SU-DHL-6 (cell line): Measurements from ENCODE around the gene UGT1A6.
"Not testable (repeated sequence)": the region's sequence is repeated elsewhere in the genome, so short reads cannot be mapped to it uniquely, and the experiment has no call there.

Source experiments
- H2AFZ ChIP-seq: fragments of 200-600 bp; sonication (generic); 2 replicates; pipeline ENCODE4 v1.6.1; 2014; ENCODE audit warnings: low read depth, mild to moderate bottlenecking, moderate library complexity, mixed read lengths, antibody characterized with exemption, low read length; ENCODE audit not compliant: severe bottlenecking
- H3F3A ChIP-seq: fragments of 200-600 bp; shearing (Covaris generic); 2 replicates; pipeline ENCODE4 v1.6.0; 2016; ENCODE audit warnings: antibody characterized with exemption, mild to moderate bottlenecking; ENCODE audit not compliant: insufficient read depth
- H3K27ac ChIP-seq: fragments of 200-600 bp; sonication (generic); 2 replicates; pipeline ENCODE4 v1.5.1; 2016; ENCODE audit warnings: low read depth, mild to moderate bottlenecking, low read length, moderate library complexity, mixed read lengths
- H3K27me3 ChIP-seq: fragments of 200-600 bp; sonication (generic), shearing (Covaris generic); 2 replicates; pipeline ENCODE4 v1.6.0; 2014; ENCODE audit warnings: mild to moderate bottlenecking, low read length
- H3K36me3 ChIP-seq: fragments of 200-600 bp; sonication (generic); 2 replicates; pipeline ENCODE4 v1.6.1; 2014; ENCODE audit warnings: mild to moderate bottlenecking, low read length, mixed read lengths
- H3K4me2 ChIP-seq: fragments of 300-600, 200-600 bp; shearing (Covaris generic), sonication (generic); 2 replicates; pipeline ENCODE4 v1.6.0; 2014; ENCODE audit warnings: low read length, low read depth, mild to moderate bottlenecking; ENCODE audit not compliant: poor library complexity, severe bottlenecking
- H3K4me3 ChIP-seq: fragments of 200-600 bp; sonication (generic); 2 replicates; pipeline ENCODE4 v1.5.1; 2014; ENCODE audit warnings: antibody characterized with exemption, low read length, mild to moderate bottlenecking, mixed read lengths; ENCODE audit not compliant: insufficient read depth, poor library complexity, severe bottlenecking
- H3K79me2 ChIP-seq: fragments of 200-600 bp; sonication (generic); 2 replicates; pipeline ENCODE4 v1.6.1; 2014; ENCODE audit warnings: mild to moderate bottlenecking, low read length, moderate library complexity; ENCODE audit not compliant: insufficient read depth
- H3K9ac ChIP-seq: fragments of 200-600 bp; sonication (generic); 2 replicates; pipeline ENCODE4 v1.7.0; 2014; ENCODE audit warnings: mild to moderate bottlenecking, low read length
- H3K9me2 ChIP-seq: fragments of 200-600 bp; sonication (generic); replicated peaks from 2 replicates; pipeline ENCODE4 v1.6.1; 2014; ENCODE audit warnings: low read length; ENCODE audit not compliant: insufficient read depth
- H3K9me3 ChIP-seq: fragments of 200-600 bp; sonication (generic); 2 replicates; pipeline ENCODE4 v1.6.1; 2014; ENCODE audit warnings: low read length, mixed read lengths; ENCODE audit not compliant: insufficient read depth
- H4K20me1 ChIP-seq: fragments of 200-600 bp; sonication (generic); 2 replicates; pipeline ENCODE4 v1.6.1; 2014; ENCODE audit warnings: low read depth, mild to moderate bottlenecking, antibody characterized with exemption, low read length, moderate library complexity, mixed read lengths
- CTCF ChIP-seq: fragments of 200-600 bp; sonication (generic); IDR thresholded peaks from one replicate; pipeline ENCODE4 v1.5.1; 2017; ENCODE audit warnings: antibody characterized with exemption, mild to moderate bottlenecking, low read length, moderate library complexity; ENCODE audit not compliant: insufficient read depth, poor library complexity, severe bottlenecking
- EZH2phosphoT487 ChIP-seq: fragments of 200-600 bp; sonication (generic), shearing (Covaris generic); conservative IDR thresholded peaks from 2 replicates; pipeline ENCODE4 v1.6.1; 2018; ENCODE audit warnings: mild to moderate bottlenecking, antibody characterized with exemption, low read length, moderate library complexity, mixed read lengths

Gene UGT1A6

DNA sequence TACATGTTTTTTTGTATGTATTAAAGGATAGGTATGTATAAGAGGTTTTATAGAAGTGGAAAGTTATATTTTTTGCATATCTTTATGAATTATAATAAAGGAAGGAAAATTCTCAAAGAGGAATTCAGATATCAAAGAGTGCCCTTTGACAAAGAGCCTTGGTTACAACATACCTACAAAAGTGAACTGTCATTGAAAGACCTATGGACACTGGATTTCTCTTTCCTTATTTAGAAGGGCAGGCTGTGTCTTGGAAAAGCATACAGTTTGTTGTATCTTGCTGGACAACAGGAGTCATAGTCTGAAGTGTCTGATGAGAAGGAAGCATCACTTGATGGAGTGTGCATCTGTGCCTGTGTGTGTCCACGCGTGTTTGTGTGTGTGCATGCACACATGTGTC lies 41.3 kb upstream of the UGT1A6 start:
- Histone ChIP-seq H3K79me2 (no peaks in the 10 kb centered on the region), H4K20me1 (no peaks in the 10 kb centered on the region), H2AFZ (no peak overlapping the region), H3K9me2 (no peaks in the 10 kb centered on the region), H3K27ac (no peak overlapping the region), H3K9ac (no peak overlapping the region), H3K4me2 (no peak overlapping the region), H3K27me3 (no peaks in the 10 kb centered on the region), H3K36me3 (no peaks in the 10 kb centered on the region; the same call in 1 of the 2 replicates), H3F3A (no peaks in the 10 kb centered on the region), H3K4me3 (no peak overlapping the region), H3K9me3 (no peaks in the 10 kb centered on the region)
- no peak for TF ChIP-seq CTCF
- no peak for TF ChIP-seq EZH2phosphoT487

DNA sequence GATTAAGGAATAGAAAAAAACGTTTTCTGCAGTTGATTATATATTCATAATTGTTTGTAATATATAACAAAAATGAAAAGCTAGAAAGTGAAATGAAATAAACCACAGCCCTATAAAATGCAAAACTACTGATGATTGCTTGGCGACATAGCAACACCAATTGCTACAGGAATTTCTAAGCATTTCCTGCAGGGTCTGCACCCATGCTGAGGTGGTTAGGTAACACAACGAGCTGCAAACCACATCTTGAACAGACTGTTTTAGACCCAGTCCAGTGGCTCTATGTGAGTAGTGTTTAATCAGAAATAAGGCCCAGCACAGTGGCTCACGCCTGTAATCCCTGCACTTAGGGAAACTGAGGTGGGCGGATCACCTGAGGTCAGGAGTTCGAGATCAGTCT lies 38.2 kb upstream of the UGT1A6 start:
- no peak for TF ChIP-seq CTCF
- no peak for TF ChIP-seq EZH2phosphoT487
- H3K9me3 ChIP-seq = no peaks in the 10 kb centered on the region
- no peak overlapping the region for H3K27ac ChIP-seq
- no peak overlapping the region for H2AFZ ChIP-seq
- no peaks in the 10 kb centered on the region; the same call in 1 of the 2 replicates for H3K36me3 ChIP-seq
- no peaks in the 10 kb centered on the region for H3K9me2 ChIP-seq
- no peaks in the 10 kb centered on the region for H3F3A ChIP-seq
- no peaks in the 10 kb centered on the region for H4K20me1 ChIP-seq
- no peak overlapping the region for H3K4me3 ChIP-seq
- H3K27me3 ChIP-seq = no peaks in the 10 kb centered on the region
- no peak overlapping the region for H3K4me2 ChIP-seq
- H3K9ac ChIP-seq = no peak overlapping the region
- no peaks in the 10 kb centered on the region for H3K79me2 ChIP-seq

GRCh38 chr2:233655043-233655442 lies 37.6 kb upstream of the UGT1A6 start:
- Histone ChIP-seq H2AFZ (no peak overlapping the region), H3K9me3 (no peaks in the 10 kb centered on the region), H3K9me2 (no peaks in the 10 kb centered on the region), H3K27me3 (no peaks in the 10 kb centered on the region), H3K9ac (no peak overlapping the region), H4K20me1 (no peaks in the 10 kb centered on the region), H3K36me3 (no peaks in the 10 kb centered on the region), H3K4me3 (no peak overlapping the region), H3K4me2 (no peak overlapping the region), H3K27ac (no peak overlapping the region), H3K79me2 (no peaks in the 10 kb centered on the region), H3F3A (no peaks in the 10 kb centered on the region)
- TF ChIP-seq EZH2phosphoT487 (no peak), CTCF (no peak)

GRCh38 chr2:233655943-233656342 lies 36.7 kb upstream of the UGT1A6 start:
- H3K9me3 ChIP-seq, H3F3A ChIP-seq, H3K27me3 ChIP-seq, H3K79me2 ChIP-seq, H4K20me1 ChIP-seq, H3K4me3 ChIP-seq, H3K4me2 ChIP-seq, H3K9ac ChIP-seq, H3K9me2 ChIP-seq, H3K36me3 ChIP-seq, H2AFZ ChIP-seq, H3K27ac ChIP-seq: not testable (repeated sequence)
